Ovary (tissue), 9 donors: ENCODE measurements around the gene RBM15B. TPM values are rescaled to one million over a fixed set of nuclear protein-coding genes. Genes with fewer than 3 reads are reported as not detected.
"Not testable (repeated sequence)": the region's sequence is repeated elsewhere in the genome, so short reads cannot be mapped to it uniquely, and the experiment has no call there.

ENCODE experiments used
- DNase-seq, 5 donors: peaks; one replicate each; pipeline ENCODE4 v3.0.0-alpha.2; 2019 to 2020
- H3K27ac ChIP-seq, 2 donors: fragments of 200-600 bp; one replicate each; pipeline versions ENCODE4 v1.5.1 to v1.8.0; 2019 to 2022
- H3K27me3 ChIP-seq: fragments of 200-600 bp; one replicate; pipeline ENCODE4 v1.8.0; 2022
- H3K36me3 ChIP-seq: fragments of 200-600 bp; sonication (generic); one replicate; pipeline ENCODE4 v1.5.1; 2019
- H3K4me1 ChIP-seq: one replicate; pipeline ENCODE4 v1.8.1; 2013; ENCODE audit warnings: mild to moderate bottlenecking, moderate library complexity; ENCODE audit not compliant: insufficient read depth
- H3K4me3 ChIP-seq: fragments of 200-600 bp; sonication (generic); one replicate; pipeline ENCODE4 v1.5.1; 2017
- H3K9me3 ChIP-seq, 2 donors: fragments of 200-600 bp in 1 of 2; sonication (generic) in 1 of 2; one replicate each; pipeline versions ENCODE4 v1.5.1 to v1.8.1; 2013 to 2019; ENCODE audit warnings: mild to moderate bottlenecking in 1 of 2, moderate library complexity in 1 of 2
- EP300 ChIP-seq: sonication (generic); formaldehyde crosslinking; IDR thresholded peaks from one replicate; pipeline ENCODE4 v1.6.1; 2017; ENCODE audit warnings: antibody characterized with exemption
- POLR2A ChIP-seq: fragments of 450-650 bp; IDR thresholded peaks from one replicate; pipeline ENCODE4 v1.6.1; 2017; ENCODE audit warnings: antibody characterized with exemption, mild to moderate bottlenecking, moderate library complexity
- WGBS, 3 donors: extraction: QIAGEN DNeasy Blood & Tissue Kit in 1 of 3; methylation state at CpG; one replicate each; pipeline versions ENCODE4 v1.1.5 to v1.1.7; 2013 to 2017; 5-methylcytosine and 5-hydroxymethylcytosine counted together
- intact Hi-C, 4 donors: fragments of 100-400 bp; cut with DNase I; formaldehyde crosslinking; loops; one replicate each; pipeline versions ENCODE4 v1.11.0 to v1.15.1; 2022 to 2023
- polyA plus RNA-seq, 2 donors: library from polyadenylated mRNA; stranded (reverse); fragments of 200-250 nt in 1 of 2; fragments of 350-450 nt in 1 of 2; fragmentation: Illumina TruSeq in 1 of 2; extraction: RNeasy Lipid Tissue Mini Kit (QIAGEN cat#74804) in 1 of 2; gene quantifications; one replicate each; pipeline ENCODE4 v1.2.3, GENCODE V29; 2013 to 2014
- total RNA-seq, 7 donors: library from RNA; depleted of rRNA in 2 of 7; stranded (reverse); fragments of >200 nt in 2 of 7; fragmentation: NEBNext Ultra II Directional in 3 of 7; extraction: Animal tissue kit (Norgen Biotek cat#: 25700) in 3 of 7; gene quantifications; one replicate each; pipeline versions ENCODE4 v1.1.0 to v1.2.4, GENCODE V29; 2016 to 2023
- TF ChIP-seq, protein P1 (sequence below), 3 donors: fragments of 450-650 bp in 2 of 3; fragments of 200-600 bp in 1 of 3; IDR thresholded peaks; one replicate each; pipeline versions ENCODE4 v1.5.1 to v1.8.0; 2016 to 2022; ENCODE audit warnings: antibody characterized with exemption in 3 of 3, mild to moderate bottlenecking in 1 of 3
- donor health status: DM: no; HTN: no; CAD: no; lungs with moderate emphysema.
- donor health status: DM: no; HTN: no; CAD: no.
- donor health status: Bipolar disorder and iron deficiency.
- donor health status: DM: yes; HTN: yes; CAD: no.
- donor health status: DM: no; HTN: no; CAD: no.
- donor health status: DM: yes; HTN: yes; CAD: no.

The RBM15B gene
- total and polyA plus RNA-seq, 9 donors = 16.1 to 40.2 (median 27.6) TPM

DNA sequence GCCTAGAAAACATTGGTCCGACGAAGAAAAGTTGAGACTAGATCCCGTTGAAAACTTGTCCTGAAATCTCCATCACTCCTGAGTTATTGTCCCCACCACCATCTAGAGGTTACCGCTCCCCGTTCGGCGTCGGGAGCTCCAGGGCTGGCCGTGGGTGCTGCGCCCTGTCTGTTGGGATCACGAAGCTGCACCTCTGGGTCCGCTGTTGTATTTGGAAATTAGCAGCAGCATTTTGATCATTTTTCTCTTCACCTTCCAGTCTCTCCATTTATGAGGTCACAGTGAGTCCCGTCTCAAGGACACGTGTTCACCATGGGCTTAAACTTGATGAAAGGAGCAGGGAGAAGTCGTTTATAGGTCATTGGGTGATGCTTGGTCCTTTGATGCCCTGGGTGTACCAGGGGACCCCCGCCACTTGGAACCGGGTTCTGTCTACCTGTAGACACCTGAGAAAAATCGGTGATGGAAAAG, 5.4 kb upstream of the RBM15B start:
- H3K27ac ChIP-seq = peak overlapping the region; percentile 77 to 90
- intact Hi-C loops = loop anchor here in 3 of 4 donors (5.0 to 10.0 kb wide), 4 partner anchors 289 to 773 kb away; partner anchors contain the start of genes CISH (in 2 of the 3), MAPKAPK3 (in 2 of the 3) and TEX264 (in 1 of the 3)
- H3K27me3 ChIP-seq = no peaks in the 10 kb centered on the region
- H3K4me3 ChIP-seq = peak overlapping the region; percentile 83
- no peaks in the 10 kb centered on the region for H3K9me3 ChIP-seq
- peak in 1 of 5 donors; percentile 31 for DNase-seq
- TF ChIP-seq, protein P1, sequence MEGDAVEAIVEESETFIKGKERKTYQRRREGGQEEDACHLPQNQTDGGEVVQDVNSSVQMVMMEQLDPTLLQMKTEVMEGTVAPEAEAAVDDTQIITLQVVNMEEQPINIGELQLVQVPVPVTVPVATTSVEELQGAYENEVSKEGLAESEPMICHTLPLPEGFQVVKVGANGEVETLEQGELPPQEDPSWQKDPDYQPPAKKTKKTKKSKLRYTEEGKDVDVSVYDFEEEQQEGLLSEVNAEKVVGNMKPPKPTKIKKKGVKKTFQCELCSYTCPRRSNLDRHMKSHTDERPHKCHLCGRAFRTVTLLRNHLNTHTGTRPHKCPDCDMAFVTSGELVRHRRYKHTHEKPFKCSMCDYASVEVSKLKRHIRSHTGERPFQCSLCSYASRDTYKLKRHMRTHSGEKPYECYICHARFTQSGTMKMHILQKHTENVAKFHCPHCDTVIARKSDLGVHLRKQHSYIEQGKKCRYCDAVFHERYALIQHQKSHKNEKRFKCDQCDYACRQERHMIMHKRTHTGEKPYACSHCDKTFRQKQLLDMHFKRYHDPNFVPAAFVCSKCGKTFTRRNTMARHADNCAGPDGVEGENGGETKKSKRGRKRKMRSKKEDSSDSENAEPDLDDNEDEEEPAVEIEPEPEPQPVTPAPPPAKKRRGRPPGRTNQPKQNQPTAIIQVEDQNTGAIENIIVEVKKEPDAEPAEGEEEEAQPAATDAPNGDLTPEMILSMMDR (IDR thresholded peaks at IDR 0.05) = no peak
- TF ChIP-seq POLR2A = no peak
- TF ChIP-seq EP300 = no peak
- 2 to 5% (median 3%) methylated on average over 18 of the region's 18 CpGs for WGBS, 3 donors
- peaks cover 5% of the 10 kb centered on the region for H3K4me1 ChIP-seq
- no peaks in the 10 kb centered on the region for H3K36me3 ChIP-seq

DNA sequence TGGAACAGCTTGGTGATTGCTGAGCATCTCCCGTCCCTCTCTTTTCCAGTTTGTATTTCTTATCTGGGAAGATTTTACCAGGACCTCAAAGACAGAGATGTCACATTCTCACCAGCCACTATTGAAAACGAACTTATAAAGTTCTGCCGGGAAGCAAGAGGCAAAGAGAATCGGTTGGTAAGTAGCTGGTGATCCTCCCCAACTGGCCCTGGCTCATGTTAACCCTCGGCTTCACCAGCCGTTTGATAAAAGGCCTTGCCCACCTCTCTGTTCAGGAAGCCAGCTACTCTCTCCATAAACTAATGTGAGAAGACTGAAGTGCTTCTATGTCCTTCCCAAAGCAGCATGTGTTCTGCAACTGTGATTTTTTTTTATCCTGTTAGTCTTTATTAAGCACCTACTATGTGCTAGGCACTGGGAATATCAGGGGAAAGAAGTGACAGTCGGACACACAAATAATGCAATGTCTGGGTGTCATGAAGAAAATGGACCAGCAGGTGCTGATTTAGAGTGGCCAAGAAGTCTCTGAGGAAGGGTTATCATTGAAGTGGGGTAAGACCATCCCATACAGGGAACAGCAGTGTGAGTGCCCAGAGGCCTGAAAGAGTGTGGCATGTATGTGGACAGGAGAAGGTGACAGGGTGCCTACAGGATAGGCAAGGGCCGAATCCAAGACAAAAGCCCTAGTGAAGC, 4.8 kb upstream of the RBM15B start:
- intact Hi-C loops = loop anchor here in 3 of 4 donors (5.0 to 10.0 kb wide), 4 partner anchors 288 to 774 kb away; partner anchors contain the start of genes CISH (in 2 of the 3), MAPKAPK3 (in 2 of the 3) and TEX264 (in 1 of the 3)
- Histone ChIP-seq H3K4me3 (peak overlapping the region; percentile 83), H3K9me3 (no peaks in the 10 kb centered on the region), H3K4me1 (peaks cover 5% of the 10 kb centered on the region), H3K36me3 (no peaks in the 10 kb centered on the region), H3K27ac (peak overlapping the region in 1 of 2 donors; percentile 18), H3K27me3 (no peaks in the 10 kb centered on the region)
- DNase-seq = no peak
- 28 to 39% (median 34%) methylated on average over 8 of the region's 8 CpGs for WGBS, 3 donors
- TF ChIP-seq EP300 (no peak), POLR2A (no peak)
- TF ChIP-seq, protein P1 (IDR thresholded peaks at IDR 0.05) = no peak

DNA sequence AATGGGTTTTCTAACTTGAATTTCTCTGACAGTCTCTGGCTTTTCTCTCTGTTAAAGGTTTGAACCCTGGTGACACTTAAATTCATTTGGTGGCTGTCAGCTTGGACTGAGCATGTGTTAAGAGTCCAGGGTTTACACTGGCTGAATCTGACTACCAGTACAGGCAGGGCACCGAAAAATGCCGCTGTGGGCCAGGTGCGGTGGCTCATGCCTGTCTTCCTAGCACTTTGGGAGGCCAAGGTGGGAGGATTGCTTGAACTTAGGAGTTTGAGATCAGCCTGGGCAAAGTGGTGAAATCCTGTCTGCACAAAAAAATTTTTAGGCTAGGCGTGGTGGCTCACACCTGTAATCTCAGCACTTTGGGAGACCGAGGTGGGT, 4.2 kb upstream of the RBM15B start:
- DNase-seq = no peak
- H3K27ac ChIP-seq = no peak overlapping the region
- no peak for TF ChIP-seq POLR2A
- TF ChIP-seq, protein P1 (IDR thresholded peaks at IDR 0.05) = no peak
- TF ChIP-seq EP300 = no peak
- intact Hi-C loops = loop anchor here in 3 of 4 donors (5.0 to 10.0 kb wide), 4 partner anchors 288 to 775 kb away; partner anchors contain the start of genes CISH (in 2 of the 3), MAPKAPK3 (in 2 of the 3) and TEX264 (in 1 of the 3)
- H3K27me3 ChIP-seq = no peaks in the 10 kb centered on the region
- H3K36me3 ChIP-seq = no peaks in the 10 kb centered on the region
- no peak overlapping the region for H3K4me3 ChIP-seq
- H3K9me3 ChIP-seq = no peaks in the 10 kb centered on the region
- WGBS, 3 donors = 85 to 90% (median 85%) methylated on average over 5 of the region's 5 CpGs
- peaks cover 6% of the 10 kb centered on the region for H3K4me1 ChIP-seq

DNA sequence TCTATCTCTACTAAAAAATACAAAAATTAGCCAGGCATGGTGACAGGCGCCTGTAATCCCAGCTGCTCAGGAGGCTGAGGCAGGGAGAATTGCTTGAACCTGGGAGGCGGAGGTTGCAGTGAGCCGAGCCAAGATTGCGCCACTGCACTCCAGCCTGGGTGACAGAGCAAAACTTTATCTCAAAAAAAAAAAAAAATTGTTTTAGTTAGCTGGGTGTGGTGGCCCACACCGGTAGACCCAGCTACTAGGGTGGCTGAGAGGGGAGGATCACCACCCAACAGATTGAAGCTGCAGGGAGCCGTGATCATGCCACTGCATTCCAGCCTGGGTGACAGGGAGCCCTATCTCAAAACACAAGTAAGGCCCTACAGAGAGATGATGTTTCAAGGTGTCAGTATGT, 3.8 kb upstream of the RBM15B start:
- not testable (repeated sequence) for H3K27ac ChIP-seq, H3K4me3 ChIP-seq, DNase-seq, H3K9me3 ChIP-seq, H3K36me3 ChIP-seq, H3K27me3 ChIP-seq
- intact Hi-C loops = loop anchor here in 3 of 4 donors (5.0 to 10.0 kb wide), 4 partner anchors 288 to 775 kb away; partner anchors contain the start of genes CISH (in 2 of the 3), MAPKAPK3 (in 2 of the 3) and TEX264 (in 1 of the 3)
- H3K4me1 ChIP-seq = peaks cover 10% of the 10 kb centered on the region
- 75 to 85% (median 84%) methylated on average over 6 of the region's 6 CpGs for WGBS, 3 donors
